Hepatocyte (in vitro differentiated cells): ENCODE data around the gene TMEM117. TPM values are rescaled to one million over a fixed set of nuclear protein-coding genes. Genes with fewer than 3 reads are reported as not detected.

Source experiments
- DNase-seq: peaks from one replicate; pipeline ENCODE4 v3.0.0-alpha.2; 2016; ENCODE audit warnings: low spot score
- H2AFZ ChIP-seq: fragments of 200-600 bp; sonication (generic); 2 replicates; pipeline ENCODE4 v1.6.0; 2016; ENCODE audit warnings: antibody characterized with exemption, mild to moderate bottlenecking
- H3K27ac ChIP-seq: fragments of 200-600 bp; sonication (generic); 2 replicates; pipeline ENCODE4 v1.5.1; 2016; ENCODE audit warnings: mild to moderate bottlenecking
- H3K27me3 ChIP-seq: fragments of 200-600 bp; sonication (generic); 2 replicates; pipeline ENCODE4 v1.6.1; 2016
- H3K36me3 ChIP-seq: fragments of 200-600 bp; sonication (generic); replicated peaks from 2 replicates; pipeline ENCODE4 v1.5.1; 2016; ENCODE audit warnings: low read depth; ENCODE audit not compliant: insufficient read depth
- H3K4me1 ChIP-seq: fragments of 200-600 bp; sonication (generic); 2 replicates; pipeline ENCODE4 v1.5.1; 2016; ENCODE audit warnings: mild to moderate bottlenecking, moderate library complexity; ENCODE audit not compliant: insufficient read depth
- H3K4me2 ChIP-seq: fragments of 200-600 bp; sonication (generic); 2 replicates; pipeline ENCODE4 v1.6.0; 2016
- H3K4me3 ChIP-seq: fragments of 200-600 bp; sonication (generic); 2 replicates; pipeline ENCODE4 v1.5.1; 2016; ENCODE audit warnings: mild to moderate bottlenecking
- H3K79me2 ChIP-seq: fragments of 200-600 bp; sonication (generic); 2 replicates; pipeline ENCODE4 v1.6.0; 2017; ENCODE audit warnings: mild to moderate bottlenecking
- H3K9me2 ChIP-seq: fragments of 200-600 bp; sonication (generic); replicated peaks from 2 replicates; pipeline ENCODE4 v1.6.0; 2017; ENCODE audit warnings: mild to moderate bottlenecking; ENCODE audit not compliant: insufficient read depth
- H3K9me3 ChIP-seq: fragments of 200-600 bp; sonication (generic); 2 replicates; pipeline ENCODE4 v1.5.1; 2016; ENCODE audit warnings: low read depth, mild to moderate bottlenecking
- H4K20me1 ChIP-seq: fragments of 200-600 bp; sonication (generic); 2 replicates; pipeline ENCODE4 v1.6.0; 2016; ENCODE audit warnings: mild to moderate bottlenecking; ENCODE audit not compliant: insufficient read depth, poor library complexity, severe bottlenecking
- EZH2 ChIP-seq: fragments of 200-600 bp; sonication (generic); IDR thresholded peaks from 2 replicates; pipeline ENCODE4 v1.6.1; 2016; ENCODE audit warnings: antibody characterized with exemption, mild to moderate bottlenecking, borderline replicate concordance
- EZH2phosphoT487 ChIP-seq: fragments of 200-600 bp; sonication (generic); IDR thresholded peaks from one replicate; pipeline ENCODE4 v1.6.1; 2018; ENCODE audit warnings: antibody characterized with exemption, mild to moderate bottlenecking, low read depth, moderate library complexity; ENCODE audit not compliant: unreplicated experiment, severe bottlenecking
- WGBS: methylation state at CpG from one replicate; pipeline ENCODE4 v1.1.6; 2016; ENCODE audit warnings: low lambda C conversion rate; ENCODE audit errors: missing lambda C conversion rate; 5-methylcytosine and 5-hydroxymethylcytosine counted together
- polyA plus RNA-seq: library from polyadenylated mRNA; unstranded; fragments of >200 nt; fragmentation: Nextera tagmentation; extraction: Ambion mirVana; gene quantifications from 2 replicates; pipeline ENCODE4 v1.2.1, GENCODE V29; 2016
- total RNA-seq: library from RNA; depleted of rRNA; stranded (reverse); fragments of >200 nt; gene quantifications from 2 replicates; pipeline ENCODE4 v1.2.3, GENCODE V29; 2014
- TF ChIP-seq, protein P1 (sequence below): fragments of 200-600 bp; sonication (generic); IDR thresholded peaks from 2 replicates; pipeline ENCODE4 v1.5.1; 2016; ENCODE audit warnings: antibody characterized with exemption, mild to moderate bottlenecking; ENCODE audit not compliant: poor library complexity

TMEM117 gene
- total and polyA plus RNA-seq, 2 experiments from 2014 or later, result 12.4 to 47.1 TPM

DNA sequence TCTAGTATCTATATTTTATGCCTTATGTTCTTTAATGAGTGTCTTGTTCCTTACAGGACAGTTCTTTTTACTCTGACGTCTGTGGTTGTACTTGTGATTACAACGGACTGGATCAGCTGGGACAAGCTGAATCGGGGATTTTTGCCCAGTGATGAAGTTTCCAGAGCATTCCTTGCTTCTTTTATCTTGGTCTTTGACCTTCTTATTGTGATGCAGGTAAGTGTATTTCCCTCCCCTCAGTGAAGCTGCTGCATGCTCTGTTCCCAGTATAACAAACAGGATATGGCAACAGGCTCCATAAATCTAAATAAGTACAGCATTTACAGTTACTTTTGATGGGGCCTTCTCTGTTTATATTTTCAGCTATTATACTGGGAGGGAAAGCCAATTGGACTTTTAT, 463.6 kb downstream of the TMEM117 start:
- H3K27ac ChIP-seq, result peak overlapping the region; percentile 60
- H3K4me2 ChIP-seq, result peak overlapping the region; percentile 40
- no peak for DNase-seq
- peaks cover 19% of the 10 kb centered on the region for H3K4me1 ChIP-seq
- H3K9me2 ChIP-seq, result no peaks in the 10 kb centered on the region
- TF ChIP-seq EZH2, result no peak
- TF ChIP-seq EZH2phosphoT487, result no peak
- TF ChIP-seq, protein P1, sequence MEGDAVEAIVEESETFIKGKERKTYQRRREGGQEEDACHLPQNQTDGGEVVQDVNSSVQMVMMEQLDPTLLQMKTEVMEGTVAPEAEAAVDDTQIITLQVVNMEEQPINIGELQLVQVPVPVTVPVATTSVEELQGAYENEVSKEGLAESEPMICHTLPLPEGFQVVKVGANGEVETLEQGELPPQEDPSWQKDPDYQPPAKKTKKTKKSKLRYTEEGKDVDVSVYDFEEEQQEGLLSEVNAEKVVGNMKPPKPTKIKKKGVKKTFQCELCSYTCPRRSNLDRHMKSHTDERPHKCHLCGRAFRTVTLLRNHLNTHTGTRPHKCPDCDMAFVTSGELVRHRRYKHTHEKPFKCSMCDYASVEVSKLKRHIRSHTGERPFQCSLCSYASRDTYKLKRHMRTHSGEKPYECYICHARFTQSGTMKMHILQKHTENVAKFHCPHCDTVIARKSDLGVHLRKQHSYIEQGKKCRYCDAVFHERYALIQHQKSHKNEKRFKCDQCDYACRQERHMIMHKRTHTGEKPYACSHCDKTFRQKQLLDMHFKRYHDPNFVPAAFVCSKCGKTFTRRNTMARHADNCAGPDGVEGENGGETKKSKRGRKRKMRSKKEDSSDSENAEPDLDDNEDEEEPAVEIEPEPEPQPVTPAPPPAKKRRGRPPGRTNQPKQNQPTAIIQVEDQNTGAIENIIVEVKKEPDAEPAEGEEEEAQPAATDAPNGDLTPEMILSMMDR, result no peak
- no peak overlapping the region for H2AFZ ChIP-seq
- H3K79me2 ChIP-seq, result no peaks in the 10 kb centered on the region
- no peaks in the 10 kb centered on the region for H3K27me3 ChIP-seq
- no peaks in the 10 kb centered on the region for H4K20me1 ChIP-seq
- 40% methylated on average over 3 of the region's 3 CpGs for WGBS
- H3K9me3 ChIP-seq, result no peaks in the 10 kb centered on the region
- no peak overlapping the region for H3K4me3 ChIP-seq
- no peaks in the 10 kb centered on the region for H3K36me3 ChIP-seq

GRCh38 chr12:44307506-44308168, 471.8 kb downstream of the TMEM117 start:
- no peaks in the 10 kb centered on the region for H3K27me3 ChIP-seq
- H3K27ac ChIP-seq, result peak overlapping the region; percentile 13
- H3K4me3 ChIP-seq, result no peak overlapping the region
- TF ChIP-seq EZH2phosphoT487 (no peak), EZH2 (no peak)
- TF ChIP-seq, protein P1, result no peak
- H2AFZ ChIP-seq, result peak overlapping the region; percentile 17
- 44% methylated on average over 7 of the region's 7 CpGs for WGBS
- H4K20me1 ChIP-seq, result no peaks in the 10 kb centered on the region
- H3K4me1 ChIP-seq, result peaks cover 6% of the 10 kb centered on the region
- H3K9me2 ChIP-seq, result no peaks in the 10 kb centered on the region
- H3K79me2 ChIP-seq, result no peaks in the 10 kb centered on the region
- H3K9me3 ChIP-seq, result peaks cover 15% of the 10 kb centered on the region
- H3K4me2 ChIP-seq, result peak overlapping the region; percentile 66
- H3K36me3 ChIP-seq, result no peaks in the 10 kb centered on the region
- DNase-seq, result no peak

GRCh38 chr12:44313188-44313587, 477.3 kb downstream of the TMEM117 start:
- H3K27ac ChIP-seq, result no peak overlapping the region
- H2AFZ ChIP-seq, result no peak overlapping the region
- DNase-seq, result no peak
- no peak overlapping the region for H3K4me3 ChIP-seq
- H3K36me3 ChIP-seq, result no peaks in the 10 kb centered on the region
- no peaks in the 10 kb centered on the region for H4K20me1 ChIP-seq
- no peaks in the 10 kb centered on the region for H3K9me2 ChIP-seq
- no peaks in the 10 kb centered on the region for H3K79me2 ChIP-seq
- H3K4me1 ChIP-seq, result peaks cover 3% of the 10 kb centered on the region
- H3K9me3 ChIP-seq, result peaks cover 9% of the 10 kb centered on the region
- no peaks in the 10 kb centered on the region for H3K27me3 ChIP-seq
- no peak overlapping the region for H3K4me2 ChIP-seq
- TF ChIP-seq EZH2phosphoT487, result no peak
- TF ChIP-seq, protein P1, result no peak
- TF ChIP-seq EZH2, result no peak
